ENCODE results near the gene FNDC7.
"Not testable (repeated sequence)": the region's sequence is repeated elsewhere in the genome, so short reads cannot be mapped to it uniquely, and the experiment has no call there.

FNDC7 gene

GRCh38 chr1:108746382-108747170, 33.9 kb downstream of the FNDC7 start, which contains the start of gene STXBP3:
STXBP3 (plus strand) TSS chr1:108746674; CDS start chr1:108746738, 64 bp downstream.
- DNase-seq = peak; percentile 92

DNA sequence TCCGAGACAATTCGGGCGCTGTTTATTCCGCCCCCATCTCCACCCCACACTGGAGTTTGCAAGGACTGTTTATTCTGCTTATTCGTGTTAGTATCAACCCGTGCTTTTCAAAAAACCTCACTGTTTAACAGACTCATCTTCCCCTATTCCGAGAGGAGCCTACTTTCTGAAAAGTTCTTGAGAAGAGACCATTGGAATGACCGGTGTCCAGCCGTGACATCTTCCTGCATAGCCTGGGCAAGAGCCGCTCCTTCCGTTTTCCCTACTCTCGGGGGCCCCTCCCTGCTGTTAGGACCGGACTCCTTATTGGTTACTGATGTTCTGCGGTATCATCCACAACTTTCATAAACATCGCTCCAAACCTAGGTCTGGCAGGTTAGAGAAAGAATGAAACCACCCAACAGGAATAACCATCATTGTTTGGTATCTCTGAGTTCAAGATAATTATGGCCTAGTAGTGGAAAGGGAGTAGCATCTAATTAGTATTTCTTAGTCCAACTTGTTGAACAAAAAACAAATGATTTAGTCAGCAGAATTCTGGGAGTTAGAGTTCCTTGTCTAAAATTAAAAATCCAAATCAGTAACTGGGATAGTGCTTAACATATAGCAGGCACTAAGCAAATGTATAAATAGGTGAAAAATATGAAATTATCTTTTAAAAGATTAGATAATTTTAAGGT, 34.6 kb downstream of the FNDC7 start:
- DNase-seq = peak; percentile 60

GRCh38 chr1:108747898-108748297, 35.2 kb downstream of the FNDC7 start:
- DNase-seq = no peak

GRCh38 chr1:108749081-108749480, 36.4 kb downstream of the FNDC7 start:
- DNase-seq = no peak

DNA sequence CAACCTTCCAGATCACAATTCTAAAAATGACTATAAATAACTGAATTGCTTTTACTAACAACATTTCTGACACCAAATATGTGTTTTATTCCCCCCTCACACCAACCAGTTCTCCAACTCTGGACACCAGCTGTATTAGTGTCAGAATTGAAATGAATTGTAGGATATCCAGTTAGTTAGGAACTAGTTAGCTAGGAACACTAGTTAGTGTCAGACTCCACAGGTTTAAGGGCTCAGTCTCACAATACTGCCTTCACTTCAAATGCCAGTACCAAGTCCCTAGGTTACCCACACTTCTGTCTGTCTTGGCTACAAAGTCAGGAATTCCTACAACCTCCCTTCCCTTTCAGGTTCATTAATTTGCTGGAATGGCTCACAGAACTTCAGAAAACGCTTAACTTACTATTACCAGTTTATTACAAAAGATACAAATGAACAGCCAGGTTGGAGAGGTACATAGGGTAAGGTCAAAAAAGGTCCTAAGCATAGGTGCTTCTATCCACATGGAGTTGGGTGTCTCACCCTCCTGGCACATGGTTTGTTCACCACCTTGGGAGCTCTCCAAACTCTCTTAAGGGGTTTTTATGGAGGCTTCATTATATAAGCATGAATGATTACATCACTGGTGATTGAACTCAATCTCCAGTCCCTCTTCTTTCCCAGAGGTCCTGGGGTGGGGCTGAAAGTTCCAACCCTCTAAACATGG, 37.9 kb downstream of the FNDC7 start:
- DNase-seq = no peak

- no peak for DNase-seq
These were observed 40.7 kb downstream of the FNDC7 start for GRCh38 chr1:108753363-108753762.

- DNase-seq = no peak
These were observed 46.1 kb downstream of the FNDC7 start for GRCh38 chr1:108758796-108759195.

GRCh38 chr1:108767115-108767514, 54.4 kb downstream of the FNDC7 start:
- no peak for DNase-seq

DNA sequence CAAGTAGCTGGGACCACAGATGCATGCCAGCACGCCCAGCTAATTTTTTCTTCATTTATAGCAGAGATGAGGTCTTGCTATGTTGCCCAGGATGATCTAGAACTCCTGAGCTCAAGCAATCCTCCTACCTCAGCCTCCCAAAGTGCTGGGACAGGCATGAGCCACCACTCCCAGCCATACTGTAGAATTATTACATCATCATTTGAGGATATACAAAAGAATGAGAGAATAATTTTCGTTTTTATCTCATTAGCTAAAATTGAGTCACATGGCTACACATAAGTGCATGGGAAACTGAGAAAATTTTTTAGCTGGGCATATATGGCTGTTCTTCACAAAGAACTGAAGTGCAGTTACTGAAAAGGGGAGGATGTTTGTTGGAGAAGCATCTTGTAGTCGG, 55.0 kb downstream of the FNDC7 start:
- DNase-seq = no peak

DNA sequence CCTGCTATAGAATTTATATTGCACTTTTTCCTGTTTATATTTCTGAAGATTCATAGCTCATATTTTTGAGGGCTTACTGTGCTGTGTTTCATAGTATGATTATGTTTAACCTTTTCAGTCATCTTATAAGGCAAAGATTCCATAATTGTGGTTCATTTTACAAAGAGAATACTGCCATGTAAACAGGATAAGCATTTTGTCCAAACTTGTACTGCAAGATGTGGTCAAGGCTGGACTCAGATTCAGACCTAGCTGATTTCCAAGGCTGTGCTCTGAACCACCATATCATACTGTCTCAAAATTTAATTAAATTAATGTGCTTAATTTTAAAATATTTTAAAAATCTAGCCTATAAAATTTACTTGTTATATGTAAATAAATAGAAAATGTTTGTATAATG, 65.1 kb downstream of the FNDC7 start:
- DNase-seq = no peak

DNA sequence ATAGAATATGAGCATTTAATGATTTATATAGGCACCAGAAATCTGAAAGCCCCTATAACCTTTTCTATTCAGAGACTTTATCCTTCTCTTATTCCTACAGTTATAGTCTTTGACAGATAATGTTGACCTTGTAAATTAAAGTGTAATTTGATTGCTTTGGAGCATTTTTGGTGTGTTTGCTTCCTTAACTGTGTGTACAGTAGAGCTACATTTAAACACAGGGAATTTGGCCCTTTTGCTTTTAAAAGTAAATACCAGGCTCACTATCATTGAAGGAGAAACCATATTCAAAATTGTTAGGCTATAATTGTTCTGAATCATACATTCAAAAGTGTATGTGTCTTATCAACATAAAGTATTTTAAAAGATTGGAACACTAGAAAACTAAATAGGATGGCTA, 66.7 kb downstream of the FNDC7 start:
- no peak for DNase-seq

- DNase-seq = no peak
These were observed 68.3 kb downstream of the FNDC7 start for GRCh38 chr1:108780937-108781574.

DNA sequence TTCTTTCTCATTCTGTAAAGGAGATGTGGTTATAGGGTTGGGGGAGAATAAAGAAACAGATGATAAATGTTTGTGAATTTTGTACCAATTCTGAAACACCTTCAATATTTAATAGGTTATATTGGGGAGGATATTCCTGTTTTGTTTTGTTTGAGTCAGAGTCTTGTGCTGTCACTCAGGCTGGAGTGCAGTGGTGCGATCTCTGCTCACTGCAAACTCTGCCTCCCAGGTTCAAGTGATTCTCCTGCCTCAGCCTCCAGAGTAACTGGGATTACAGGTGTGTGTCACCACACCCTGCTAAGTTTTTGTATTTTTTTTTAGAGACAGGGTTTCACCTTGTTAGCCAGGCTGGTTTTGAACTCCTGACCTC, 68.9 kb downstream of the FNDC7 start:
- DNase-seq = not testable (repeated sequence)

GRCh38 chr1:108785264-108785663, 72.6 kb downstream of the FNDC7 start:
- no peak for DNase-seq

- DNase-seq = no peak
These were observed 73.2 kb downstream of the FNDC7 start for GRCh38 chr1:108785880-108786279.

GRCh38 chr1:108791790-108792189, 79.1 kb downstream of the FNDC7 start:
- DNase-seq = no peak

All from DMS79 treated with DMSO at 0.1 percent for 48 hours (cell line).